Stimulated activated CD8-positive, alpha-beta memory T cell treated with anti-CD3 and anti-CD28 coated beads, Interleukin-7, amount 100 ng/mL, for 24 hours (primary cell): Measurements from ENCODE around the gene NR0B2.
"Not testable (repeated sequence)": the region's sequence is repeated elsewhere in the genome, so short reads cannot be mapped to it uniquely, and the experiment has no call there.

ENCODE experiments used
- DNase-seq: peaks from one replicate; pipeline ENCODE4 v3.0.0-alpha.2; 2020; ENCODE audit warnings: low read depth

NR0B2 gene, protein sequence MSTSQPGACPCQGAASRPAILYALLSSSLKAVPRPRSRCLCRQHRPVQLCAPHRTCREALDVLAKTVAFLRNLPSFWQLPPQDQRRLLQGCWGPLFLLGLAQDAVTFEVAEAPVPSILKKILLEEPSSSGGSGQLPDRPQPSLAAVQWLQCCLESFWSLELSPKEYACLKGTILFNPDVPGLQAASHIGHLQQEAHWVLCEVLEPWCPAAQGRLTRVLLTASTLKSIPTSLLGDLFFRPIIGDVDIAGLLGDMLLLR

DNA sequence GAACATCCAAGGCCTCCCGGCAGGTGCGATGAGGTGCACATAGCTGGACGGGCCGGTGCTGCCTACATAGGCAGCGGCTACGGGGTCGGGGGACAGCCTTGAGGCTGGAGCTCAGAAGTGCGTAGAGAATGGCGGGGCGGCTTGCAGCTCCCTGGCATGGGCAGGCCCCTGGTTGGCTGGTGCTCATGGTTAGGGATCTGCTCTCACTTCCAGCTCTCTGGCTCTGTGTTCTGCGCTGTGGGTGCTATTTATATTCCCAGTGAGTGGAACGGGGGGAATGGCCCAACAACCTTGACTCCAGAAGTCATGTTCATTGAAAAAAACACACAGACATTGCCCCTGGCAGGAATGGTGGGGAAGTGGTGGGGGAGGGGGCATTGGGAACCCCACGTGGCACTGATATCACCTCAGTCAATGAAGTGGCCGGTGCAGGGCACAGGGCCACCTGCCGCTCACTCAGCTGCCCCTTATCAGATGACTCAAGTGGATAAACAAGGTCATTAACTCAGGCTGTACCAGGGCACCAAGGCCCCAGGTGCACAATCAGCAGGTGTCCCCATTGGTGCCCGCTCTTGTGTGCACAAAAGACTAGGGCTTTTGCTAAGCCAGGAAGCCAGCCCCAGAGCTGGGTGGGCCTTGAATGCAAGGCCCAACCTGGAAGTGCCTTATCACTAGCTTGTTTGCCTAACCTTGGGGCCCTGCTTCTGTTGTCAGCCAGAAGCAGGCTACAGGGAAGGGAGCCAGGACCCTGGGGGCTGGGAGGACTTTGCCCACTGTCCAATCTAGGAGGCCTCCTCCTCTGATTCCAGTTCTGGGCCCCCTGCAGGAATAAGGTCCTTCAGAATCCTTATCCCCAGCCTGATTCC is at the start of gene NR0B2:
Gene NR0B2, minus strand, starts transcription at position 222 of the 866 bp plus-strand sequence. Its CDS starts 35 bp downstream, at position 187.
- no peak for DNase-seq

DNA sequence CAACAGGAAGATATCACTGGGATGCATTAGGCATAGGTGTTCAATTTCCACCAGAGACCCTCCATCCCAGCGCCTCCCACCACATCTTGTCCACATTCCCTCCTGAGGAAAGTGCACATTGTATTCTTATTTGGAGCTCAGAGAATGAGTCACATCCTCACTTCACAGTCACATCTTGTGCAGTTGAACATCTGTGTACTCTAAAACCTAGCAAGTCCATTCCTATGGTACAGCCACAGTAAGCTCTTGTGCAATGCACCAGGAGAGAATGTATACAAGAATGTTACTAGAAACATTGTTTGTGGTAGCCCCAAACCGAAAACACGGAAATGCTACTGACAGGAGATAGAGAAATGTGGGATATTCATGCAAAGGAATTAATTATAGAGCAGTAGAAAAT is 48.1 kb upstream of the NR0B2 start:
- DNase-seq = no peak

DNA sequence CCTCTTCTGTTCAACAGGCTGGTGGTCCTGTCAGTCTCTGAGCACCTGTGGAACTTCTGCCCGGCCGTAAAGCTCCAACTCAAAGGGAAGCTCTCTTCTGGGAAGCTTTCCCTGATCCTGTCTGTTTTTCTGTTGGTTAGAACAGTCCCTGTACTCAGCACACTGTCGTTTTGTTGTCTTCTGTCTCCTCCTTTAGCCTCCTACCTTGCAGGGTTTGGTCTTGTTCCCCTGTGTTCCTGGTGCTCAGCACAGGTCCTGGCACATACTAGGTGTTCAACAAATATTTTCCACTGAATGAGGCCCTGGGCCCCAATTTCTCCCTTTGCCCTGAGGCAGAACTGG is 46.8 kb upstream of the NR0B2 start:
- no peak for DNase-seq

DNA sequence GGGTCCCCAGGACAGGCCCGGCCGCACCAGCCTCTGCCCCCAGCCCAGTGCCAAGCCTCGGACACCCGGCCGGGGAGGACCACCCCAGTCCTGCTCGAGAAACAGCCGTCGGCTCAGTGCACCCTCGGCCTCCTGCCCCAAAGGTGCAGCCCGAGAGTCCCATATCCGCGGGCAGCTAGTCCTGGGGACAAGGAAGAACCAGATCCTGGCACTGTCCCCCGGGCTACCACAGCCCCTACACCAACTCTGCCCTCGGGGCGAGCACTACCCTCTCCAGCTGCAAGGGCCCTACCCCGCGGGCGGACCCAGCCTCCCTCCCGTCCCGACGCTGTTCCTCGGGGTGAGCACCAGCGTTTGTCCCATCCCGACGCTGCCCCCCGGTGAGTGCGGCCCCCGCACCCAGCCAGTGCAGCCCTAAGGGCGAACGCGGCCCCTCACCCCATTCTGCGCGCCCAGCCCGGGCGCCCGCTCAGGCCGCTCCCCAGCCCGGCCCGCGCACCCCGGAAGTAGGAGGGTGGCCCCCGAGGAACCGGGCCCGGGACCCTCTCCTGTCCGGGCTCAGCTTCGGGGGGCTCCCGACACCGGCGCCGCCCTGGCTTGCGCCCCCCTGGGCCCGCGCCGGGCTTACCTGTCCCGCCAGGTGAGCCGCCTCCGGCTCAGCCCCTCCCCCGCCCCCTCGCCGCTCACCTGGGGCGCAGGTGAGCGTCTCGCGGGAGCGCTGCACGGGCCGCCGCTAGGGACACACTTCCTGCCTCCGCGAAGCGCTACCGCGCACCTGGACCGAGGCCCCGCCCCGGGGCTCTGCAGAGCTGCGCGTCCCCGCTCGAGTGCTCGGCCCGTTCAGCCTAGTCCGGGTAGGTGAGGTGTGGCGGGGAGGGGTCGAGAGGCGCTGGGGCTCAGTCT is 46.2 kb upstream of the NR0B2 start, which contains the start of gene KDF1:
Gene KDF1, minus strand, starts transcription at position 747 of the 903 bp plus-strand sequence. CDS start 8,088 bp downstream, outside the sequence.
- no peak for DNase-seq

DNA sequence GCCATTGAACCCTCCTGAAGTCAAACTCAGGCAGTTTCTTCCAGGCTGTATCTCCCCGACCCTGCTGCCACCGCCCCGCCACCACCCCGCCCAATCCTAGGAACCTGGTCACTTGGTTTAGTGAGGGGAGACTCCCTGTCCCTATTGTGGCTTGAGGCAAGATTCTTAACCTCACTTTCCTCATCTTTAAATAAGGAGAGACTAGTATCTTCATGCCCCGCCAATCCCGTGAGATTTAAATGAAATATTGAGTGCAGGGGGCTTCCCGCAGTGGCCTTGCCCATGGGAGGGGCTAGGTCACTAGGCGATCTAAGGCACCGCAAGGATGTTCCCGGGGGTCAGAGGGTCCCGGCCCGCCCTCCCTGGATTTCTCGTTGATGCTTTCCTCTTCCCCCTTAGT is 45.5 kb upstream of the NR0B2 start:
- no peak for DNase-seq

DNA sequence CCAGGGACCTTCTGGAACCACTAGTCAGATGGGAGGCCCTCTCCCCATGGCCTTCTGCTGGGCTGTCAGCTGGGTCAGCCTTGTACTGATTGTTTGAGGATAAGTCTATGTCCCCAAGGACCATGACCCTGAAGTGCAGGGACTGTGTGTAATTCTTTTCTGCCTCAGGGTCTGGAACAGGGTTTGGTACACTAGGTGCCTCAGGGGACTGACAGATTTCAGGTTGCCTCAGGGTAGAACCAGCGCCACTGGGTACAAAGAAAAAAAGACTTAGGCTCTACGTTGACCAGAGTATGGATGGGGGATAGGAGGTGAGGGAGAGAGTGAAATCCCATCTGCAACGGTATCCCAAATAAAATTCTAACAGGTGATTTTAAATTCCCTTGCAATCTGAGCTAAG is 43.5 kb upstream of the NR0B2 start:
- DNase-seq = no peak

DNA sequence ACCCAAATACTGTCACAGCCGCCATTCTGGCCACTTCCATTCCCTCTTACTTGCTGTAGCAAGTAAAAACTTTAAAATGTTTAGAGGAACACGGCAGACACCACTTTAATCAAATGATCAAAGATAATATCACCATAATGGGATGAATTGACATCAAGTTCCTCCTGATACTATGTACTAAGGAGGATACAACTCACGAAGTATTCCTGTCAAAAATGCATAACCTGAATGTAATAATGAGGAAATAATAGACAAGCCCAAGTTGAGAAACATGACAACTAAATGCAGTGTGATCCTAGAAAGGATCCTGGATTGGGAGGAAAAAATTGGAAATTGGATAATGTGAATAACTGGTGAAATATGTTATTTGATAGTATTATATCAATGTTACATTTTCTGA is 42.5 kb upstream of the NR0B2 start:
- no peak for DNase-seq

DNA sequence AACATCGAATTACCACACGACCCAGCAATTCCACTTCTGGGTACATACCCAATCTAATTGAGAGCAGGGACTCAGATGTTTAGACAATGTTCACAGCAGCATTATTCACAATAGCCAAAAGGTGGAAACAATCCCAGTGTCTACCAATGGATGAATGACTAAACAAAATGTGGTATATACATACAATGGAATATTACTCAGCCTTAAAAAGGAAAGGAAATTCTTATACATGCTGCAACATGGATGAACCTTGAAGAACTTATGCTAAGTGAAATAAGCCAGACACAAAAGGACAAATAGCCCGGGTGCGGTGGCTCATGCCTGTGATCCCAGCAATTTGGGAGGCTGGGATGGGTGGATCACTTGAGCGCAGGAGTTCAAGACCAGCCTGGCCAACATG is 39.6 kb upstream of the NR0B2 start:
- DNase-seq = no peak

DNA sequence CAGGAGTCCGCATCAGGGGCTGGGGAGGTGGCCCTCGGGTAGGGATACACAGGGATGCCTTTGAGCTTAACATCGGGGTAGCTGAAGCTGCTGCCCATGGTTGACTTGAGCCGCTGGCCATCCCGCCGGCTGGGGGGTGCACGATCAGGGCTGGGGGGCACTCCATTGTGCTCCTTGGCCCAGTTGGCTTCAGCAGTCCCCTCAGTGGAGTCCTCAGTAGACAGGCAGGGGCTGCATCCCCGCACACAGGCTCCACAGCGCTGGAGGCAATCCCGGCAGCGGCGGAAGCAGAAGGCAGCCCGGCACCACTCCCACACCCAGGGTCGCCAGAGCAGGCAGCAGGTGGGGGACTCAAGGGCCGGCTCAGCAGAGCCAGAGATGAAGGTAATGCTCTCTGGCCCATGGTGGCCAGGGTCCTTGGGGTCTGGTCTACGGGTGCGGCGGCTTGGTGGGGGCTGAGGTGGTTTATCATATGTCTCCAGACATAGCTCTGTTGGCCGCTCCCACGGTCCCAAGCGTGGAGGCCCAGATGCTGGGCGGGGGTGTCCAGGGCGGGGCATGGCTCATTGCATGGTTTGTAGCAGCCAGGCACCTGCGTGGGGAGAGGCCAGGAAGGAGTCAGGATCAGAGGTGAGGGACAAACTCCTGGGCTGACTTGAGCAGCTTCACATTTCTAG is 38.2 kb upstream of the NR0B2 start:
- DNase-seq = no peak

DNA sequence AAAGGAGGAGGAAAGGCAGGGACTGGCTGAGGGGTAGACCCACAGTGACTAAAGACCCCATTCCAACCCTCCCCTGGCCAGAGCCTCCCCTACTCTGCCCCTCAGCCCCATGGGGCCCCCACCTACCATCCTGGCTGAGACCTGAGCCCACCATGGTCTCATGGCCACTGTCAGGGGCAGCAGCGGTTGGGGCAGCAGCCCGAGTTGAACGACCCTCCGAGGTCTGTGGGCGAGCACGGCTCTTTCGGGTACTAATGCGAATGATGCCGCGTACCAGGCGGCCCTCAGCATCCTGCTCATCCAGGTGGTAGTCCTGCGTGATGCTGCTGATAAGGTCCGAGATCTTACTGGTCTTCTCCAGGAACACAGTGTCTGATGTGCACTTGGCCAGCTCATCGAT is 37.4 kb upstream of the NR0B2 start:
- no peak for DNase-seq

DNA sequence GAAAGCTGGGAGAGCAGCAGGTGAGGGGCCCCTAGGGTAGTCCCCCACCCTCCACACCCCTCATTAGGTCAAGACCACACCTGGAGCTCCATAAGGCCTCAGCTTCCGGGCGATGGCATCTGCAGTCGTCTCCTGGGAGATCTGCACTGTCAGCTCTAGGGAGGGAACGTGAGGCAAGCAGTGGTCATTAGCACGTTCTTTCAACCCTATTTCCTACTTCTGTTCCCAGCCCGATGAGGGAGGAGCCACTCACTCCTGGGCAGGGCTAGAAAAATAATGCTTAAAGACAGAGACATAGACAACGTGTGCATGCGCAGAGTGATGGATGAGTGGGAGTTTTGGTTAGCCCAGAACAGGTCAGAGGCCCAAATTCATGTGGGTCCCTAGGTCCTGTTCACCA is 36.8 kb upstream of the NR0B2 start:
- DNase-seq = no peak

DNA sequence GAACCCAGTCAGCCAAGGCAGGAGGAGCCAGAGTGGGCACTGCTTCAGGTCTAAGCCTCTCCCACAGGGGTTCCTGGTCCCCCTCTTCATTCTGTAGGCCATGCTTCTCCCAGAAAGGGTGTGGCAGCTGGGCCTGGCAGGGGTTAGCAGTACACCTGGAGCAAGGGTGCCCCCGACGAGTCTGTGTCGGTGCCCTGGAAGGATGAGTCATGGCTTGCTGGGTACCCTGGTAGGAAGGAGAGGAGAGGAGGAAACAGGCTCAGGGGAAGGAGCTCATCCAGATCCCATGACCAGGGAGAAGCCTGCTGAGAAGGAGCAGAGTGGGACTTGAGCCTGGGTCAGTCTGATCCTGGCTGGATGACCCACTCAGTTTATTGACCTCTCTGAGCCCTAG is 36.1 kb upstream of the NR0B2 start:
- no peak for DNase-seq

DNA sequence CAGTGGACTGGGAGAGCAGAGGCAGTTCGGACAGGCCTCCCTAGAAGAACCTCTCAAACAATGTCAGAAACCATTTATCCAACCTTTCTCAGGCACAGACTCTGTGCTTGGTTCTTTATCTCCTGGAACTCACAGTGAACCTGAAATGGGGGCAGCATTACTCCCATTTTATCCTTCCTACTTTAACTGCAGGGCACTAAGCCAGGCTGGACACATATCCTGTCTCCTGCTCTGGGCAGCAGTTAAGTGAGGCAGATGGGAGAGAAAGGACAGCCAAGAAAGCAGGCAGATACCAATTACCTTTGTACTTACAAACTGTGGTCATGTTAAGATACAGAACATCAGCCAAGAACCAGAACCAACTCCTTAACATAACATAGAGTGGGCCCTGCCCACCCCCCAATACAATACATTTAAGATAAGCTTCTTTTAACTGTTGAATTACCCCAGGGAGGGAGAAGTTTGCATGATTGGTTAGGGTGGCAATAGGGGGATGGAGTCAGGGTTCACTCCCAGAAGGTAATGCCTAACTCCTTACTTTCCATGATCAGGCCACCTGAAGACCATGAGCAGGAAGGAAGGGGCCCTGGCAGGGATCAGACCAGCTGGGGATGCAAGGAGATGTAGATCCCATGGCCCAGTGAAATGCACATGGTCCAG is 35.6 kb upstream of the NR0B2 start:
- no peak for DNase-seq

DNA sequence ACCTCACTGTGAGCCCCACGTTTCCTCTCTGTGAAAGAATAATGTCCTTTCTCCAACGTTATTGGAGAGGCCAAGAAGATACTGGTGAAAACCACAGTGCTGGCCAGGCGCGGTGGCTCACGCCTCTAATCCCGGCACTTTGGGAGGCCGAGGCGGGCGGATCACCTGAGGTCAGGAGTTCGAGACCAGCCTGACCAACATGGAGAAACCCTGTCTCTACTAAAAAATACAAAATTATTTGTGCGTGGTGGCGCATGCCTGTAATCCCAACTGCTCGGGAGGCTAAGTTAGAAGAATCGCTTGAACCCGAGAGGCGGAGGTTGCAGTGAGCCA is 34.9 kb upstream of the NR0B2 start:
- not testable (repeated sequence) for DNase-seq

DNA sequence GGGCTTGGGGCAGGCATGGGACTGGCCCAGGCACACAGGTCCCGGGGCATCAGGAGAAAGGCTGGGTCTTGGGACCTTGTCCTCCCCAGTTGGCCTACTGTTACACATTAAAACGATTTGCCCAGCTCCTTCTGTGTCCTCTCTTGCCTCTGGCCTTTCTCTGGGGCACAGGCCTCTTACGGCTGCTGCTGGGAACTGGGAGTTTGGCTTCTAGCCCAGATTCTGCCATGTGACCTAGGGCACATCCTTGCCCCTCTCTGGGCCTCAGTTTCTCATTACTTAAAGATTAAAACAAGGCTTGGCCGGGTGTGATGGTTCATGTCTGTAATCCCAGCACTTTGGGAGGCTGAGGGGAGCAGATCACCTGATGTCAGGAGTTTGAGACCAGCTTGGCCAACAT is 32.5 kb upstream of the NR0B2 start:
- no peak for DNase-seq

DNA sequence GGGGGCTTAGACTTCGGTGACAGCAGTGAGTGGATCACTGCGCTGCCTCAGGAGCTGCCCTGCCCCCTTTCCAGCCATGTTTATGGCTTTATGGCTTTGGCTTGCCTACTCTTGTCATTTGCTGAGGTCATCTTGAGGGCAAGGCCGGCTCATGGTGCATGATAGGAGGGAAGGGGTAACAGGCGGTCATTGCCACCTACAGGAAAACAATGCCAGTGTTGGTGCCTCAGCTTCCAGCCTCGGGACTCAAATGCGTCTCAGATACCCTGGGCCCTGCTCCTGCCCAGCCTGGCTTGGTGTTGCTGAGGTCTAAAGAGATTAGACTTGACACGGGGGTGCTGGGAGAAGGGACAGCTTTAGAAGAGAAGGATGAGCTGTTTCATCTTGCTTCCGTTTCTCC is 32.0 kb upstream of the NR0B2 start:
- no peak for DNase-seq

DNA sequence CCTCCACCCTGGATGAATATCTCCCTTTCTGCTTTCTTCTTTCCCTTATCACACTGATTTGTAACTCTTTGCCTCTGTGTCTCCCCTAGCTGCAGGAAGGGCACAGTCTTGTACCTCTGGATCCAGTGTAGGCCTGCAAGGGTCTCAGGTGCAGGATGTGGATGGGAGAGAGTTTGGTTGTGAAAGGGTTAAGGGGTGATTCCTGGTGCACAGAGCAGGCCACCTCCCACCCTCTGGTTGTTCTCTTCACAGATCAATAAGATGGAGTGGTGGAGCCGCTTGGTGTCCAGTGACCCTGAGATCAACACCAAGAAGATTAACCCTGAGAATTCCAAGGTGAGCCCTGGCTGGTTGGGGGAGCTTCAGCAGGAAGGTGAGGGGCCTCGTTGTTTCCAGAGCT is 31.4 kb upstream of the NR0B2 start:
- no peak for DNase-seq

DNA sequence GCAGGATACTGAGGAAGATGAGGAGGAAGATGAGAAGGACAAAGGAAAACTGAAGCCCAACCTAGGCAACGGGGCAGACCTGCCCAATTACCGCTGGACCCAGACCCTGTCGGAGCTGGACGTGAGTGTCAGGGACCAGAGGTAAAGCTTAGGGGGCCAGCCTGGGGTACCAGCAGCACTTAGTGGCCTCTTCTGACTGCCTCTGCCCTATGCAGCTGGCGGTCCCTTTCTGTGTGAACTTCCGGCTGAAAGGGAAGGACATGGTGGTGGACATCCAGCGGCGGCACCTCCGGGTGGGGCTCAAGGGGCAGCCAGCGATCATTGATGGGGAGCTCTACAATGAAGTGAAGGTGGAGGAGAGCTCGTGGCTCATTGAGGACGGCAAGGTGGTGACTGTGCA is 28.9 kb upstream of the NR0B2 start:
- no peak for DNase-seq

DNA sequence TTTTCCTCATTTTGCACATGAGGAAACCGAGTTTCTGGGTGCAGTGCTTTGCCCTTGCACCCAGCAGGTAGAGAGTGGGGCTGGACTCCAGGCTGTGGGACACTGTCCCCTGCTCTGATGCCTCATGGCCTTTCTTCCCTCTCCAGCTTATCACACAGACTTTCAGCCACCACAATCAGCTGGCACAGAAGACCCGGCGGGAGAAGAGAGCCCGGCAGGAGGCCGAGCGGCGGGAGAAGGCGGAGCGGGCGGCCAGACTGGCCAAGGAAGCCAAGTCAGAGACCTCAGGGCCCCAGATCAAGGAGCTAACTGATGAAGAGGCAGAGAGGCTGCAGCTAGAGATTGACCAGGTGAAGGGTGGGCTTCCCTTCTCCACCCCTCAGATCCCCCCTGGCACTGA is 27.5 kb upstream of the NR0B2 start:
- no peak for DNase-seq

DNA sequence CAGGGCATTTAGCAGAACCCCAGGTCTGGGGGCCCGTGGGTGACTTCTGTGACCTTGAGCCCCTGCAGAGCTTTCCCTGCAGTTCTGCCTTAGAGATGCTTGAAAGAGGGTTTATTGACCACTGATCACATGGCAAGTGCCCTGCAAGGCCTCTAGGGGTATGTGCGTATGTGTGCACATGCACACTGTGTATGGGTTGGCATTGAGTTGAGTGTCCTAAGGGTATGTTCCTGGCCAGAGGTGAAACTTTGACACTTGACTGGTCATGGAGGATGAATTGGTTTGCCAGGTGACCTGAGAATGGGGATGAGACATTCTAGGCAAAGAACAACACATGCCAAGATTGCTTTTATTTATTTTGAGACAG is 24.9 kb upstream of the NR0B2 start:
- DNase-seq = no peak

DNA sequence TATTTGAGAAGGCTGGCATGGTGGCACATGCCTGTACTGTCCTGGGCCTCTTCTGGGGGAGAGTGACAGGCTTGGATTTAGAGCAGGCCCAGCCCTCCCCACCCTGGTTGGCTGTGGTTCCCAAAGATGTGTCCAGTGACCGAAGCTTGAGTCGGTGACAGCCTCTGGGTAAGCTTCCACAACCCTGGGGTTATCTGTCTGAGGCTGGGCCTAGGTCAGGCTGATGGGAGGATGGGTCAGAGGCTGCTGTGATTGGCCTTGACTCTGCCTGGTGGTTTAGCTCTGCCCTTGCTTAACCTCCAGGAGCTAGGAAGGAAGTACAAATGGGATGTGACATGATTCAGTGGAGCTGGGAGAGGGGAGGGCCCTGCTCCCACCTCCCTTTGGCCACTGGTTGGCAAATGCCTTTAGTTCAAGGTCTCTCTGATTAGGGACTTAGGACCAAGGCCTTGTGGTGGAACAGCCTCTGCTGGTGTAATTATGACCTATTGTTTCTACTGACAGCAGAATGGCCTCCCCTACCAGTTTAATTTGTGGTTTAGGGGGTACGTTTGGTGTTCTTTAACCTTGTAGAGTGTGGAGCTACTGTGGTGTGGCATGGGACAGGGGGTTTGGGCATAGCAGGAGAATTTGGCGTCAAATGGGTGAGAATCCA is 24.4 kb upstream of the NR0B2 start:
- no peak for DNase-seq
